Myocyte (in vitro differentiated cells): ENCODE results near the gene HPS6. TPM values are rescaled to one million over a fixed set of nuclear protein-coding genes. Genes with fewer than 3 reads are reported as not detected.
"Not testable (repeated sequence)": the region's sequence is repeated elsewhere in the genome, so short reads cannot be mapped to it uniquely, and the experiment has no call there.

Experiments
- DNase-seq: peaks from one replicate; pipeline ENCODE4 v3.0.0-alpha.2; 2012; ENCODE audit warnings: low read depth
- polyA plus RNA-seq: library from polyadenylated mRNA; unstranded; fragments of >200 nt; gene quantifications from one replicate; pipeline ENCODE4 v1.2.1, GENCODE V29; 2012; ENCODE audit warnings: missing spikeins
- total RNA-seq: library from RNA; depleted of rRNA; stranded (reverse); fragments of >200 nt; gene quantifications from 2 replicates; pipeline ENCODE4 v1.2.3, GENCODE V29; 2014

HPS6 gene
- 34.2 and 37.8 TPM in 2 replicates for total RNA-seq
- 16.5 TPM for polyA plus RNA-seq

DNA sequence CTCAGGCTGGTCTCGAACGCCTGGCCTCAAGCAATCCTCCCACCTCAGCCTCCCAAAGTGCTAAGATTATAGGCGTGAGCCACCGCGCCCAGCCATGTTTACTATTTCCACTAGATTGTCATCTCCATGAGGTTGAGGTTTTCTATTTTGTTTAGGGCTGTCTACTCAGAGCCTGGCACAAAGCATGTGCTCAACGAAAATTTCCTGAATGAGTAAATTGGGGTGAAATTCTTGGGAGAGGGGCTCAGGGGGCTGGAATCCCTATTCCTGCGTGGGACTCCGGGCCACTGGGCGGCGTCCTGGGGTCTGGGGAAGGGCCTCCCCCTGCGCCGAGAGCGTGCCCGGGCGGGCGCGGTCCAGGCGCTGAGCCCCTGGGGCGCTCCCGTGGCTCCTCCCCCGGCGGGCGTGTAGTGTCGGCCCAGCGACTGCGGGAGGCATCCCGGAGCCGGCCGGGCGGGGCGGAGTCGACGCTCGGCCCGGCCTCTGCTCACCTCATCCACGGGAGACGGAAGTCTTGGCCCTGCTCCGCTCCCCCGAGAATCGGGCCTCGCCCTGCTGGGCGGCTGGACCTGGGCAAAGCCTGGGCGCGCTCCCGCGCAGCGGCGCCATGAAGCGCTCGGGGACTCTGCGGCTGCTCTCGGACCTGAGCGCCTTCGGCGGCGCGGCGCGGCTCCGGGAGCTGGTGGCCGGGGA lies at the start of gene HPS6:
Gene HPS6 (plus strand): TSS at position 482 of the 693 bp plus-strand sequence. CDS start 126 bp downstream, at position 608.
- DNase-seq: peak; percentile 94

DNA sequence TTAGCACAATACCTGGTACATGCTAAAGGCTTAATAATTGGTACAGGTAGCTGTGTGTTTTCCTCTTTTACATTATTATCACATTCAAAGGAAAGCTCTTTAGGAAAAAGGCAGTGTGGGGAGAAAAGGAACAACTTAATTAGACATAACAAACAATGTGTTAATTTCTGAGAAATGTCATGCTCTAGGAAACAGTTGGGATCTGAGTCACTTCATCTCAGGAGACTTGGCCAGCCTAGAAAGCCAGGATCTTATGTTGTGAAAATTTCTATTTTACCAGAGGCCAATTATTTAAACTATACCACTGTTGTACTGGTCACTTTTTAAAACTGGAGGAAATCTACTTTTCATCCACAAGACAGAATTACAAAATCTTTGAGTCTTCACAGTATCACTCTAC lies 48.7 kb upstream of the HPS6 start:
- DNase-seq: no peak

DNA sequence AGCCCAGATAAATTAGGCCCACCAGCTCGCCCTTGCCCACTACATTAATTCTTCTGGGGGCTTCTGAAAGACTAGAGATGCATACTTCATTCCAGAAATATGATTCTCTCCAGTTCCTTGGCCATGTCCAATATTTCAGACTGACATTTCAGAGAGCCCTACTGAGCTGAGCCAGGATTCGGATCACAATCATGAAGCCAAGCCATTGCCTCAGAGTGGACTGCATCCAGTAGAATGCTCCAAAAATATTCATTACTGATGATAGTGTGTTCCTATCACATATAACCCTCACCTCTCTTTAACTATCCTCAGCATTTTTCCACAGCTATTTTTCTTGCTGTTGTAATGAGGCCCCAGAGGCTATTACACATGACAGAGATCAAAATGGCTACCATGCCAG lies 47.9 kb upstream of the HPS6 start:
- DNase-seq: no peak

DNA sequence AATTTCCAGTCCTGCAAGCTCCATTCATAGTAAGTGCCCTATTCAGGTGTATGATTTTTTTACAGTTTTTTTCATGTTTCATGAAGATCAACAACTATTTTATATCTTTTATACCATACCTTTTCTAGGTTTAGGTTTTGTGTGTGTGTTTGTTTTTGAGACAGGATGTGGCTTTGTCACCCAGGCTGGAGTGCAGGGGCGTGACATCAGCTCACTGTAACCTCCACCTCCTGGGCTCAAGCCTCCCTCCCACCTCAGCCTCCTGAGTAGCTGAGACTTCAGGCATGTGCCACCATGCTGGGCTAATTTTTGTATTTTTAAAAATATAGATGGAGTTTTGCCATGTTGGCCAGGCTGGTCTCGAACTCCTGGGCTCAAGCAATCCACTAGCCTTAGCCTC lies 44.2 kb upstream of the HPS6 start:
- no peak for DNase-seq

DNA sequence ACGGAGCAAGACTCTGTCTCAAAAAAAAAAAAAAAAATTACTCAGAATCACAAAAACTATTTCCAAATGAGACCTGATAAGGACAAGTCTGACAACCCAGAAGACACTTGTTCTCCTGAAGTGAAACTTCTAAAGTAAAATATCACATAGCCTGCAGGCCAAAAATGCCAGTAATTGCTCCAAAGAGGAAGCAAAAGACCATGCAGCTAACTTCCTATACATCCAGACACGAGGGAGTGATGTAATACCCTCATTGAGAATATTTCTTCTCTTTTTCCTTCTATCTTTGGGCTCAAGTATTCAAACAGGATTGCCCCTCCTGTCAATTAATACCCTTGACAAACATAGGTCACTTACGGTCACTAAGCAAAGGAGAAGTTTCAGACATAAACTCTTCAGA lies 40.4 kb upstream of the HPS6 start:
- DNase-seq: no peak

DNA sequence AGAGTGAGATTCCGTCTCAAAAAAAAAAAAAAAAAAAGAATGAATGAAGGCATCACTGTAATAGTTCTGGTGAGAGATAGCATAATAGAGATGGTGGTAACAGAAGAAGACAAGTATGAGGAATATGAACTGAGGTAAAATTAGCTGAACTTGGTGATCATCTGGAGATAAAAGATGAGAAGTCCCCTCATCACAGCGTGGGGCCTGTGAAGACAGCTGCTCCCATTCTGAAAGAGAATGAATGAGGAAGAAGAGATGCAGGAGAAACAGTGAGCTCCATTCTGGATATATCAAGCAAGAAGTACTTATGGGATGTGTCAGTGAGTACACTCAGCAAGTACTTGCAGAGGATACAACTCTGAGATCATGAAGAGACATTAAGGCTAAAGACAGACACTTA lies 37.9 kb upstream of the HPS6 start:
- no peak for DNase-seq

DNA sequence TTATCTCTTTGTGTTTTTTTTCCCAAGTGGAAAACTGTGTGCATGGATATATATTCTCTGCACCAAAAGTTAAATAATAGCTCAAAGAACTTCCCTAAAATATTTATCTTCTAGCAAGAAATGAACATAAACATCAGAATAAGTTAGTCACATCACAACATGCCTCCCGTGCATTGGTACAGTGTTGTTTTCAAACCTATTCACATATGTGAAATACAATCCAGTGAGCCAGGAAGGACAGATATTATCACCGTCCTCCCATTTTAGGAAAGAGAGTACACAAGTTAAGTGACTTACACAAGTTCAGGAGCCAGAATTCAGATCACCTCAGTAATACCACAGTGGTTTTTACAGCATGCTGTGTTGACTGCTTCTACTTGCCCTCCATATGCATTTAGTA lies 31.4 kb upstream of the HPS6 start:
- no peak for DNase-seq

DNA sequence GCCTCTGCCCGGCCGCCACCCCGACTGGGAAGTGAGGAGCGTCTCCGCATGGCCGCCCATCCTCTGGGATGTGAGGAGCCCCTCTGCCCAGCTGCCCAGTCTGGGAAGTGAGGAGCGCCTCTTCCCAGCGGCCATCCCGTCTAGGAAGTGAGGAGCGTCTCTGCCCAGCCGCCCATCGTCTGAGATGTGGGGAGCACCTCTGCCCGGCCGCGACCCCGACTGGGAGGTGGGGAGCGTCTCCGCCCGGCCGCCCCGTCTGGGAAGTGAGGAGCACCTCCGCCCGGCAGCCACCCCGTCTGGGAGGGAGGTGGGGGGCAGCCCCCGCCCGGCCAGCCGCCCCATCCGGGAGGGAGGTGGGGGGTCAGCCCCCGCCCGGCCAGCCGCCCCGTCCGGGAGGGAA lies 29.3 kb upstream of the HPS6 start:
- DNase-seq: not testable (repeated sequence)

DNA sequence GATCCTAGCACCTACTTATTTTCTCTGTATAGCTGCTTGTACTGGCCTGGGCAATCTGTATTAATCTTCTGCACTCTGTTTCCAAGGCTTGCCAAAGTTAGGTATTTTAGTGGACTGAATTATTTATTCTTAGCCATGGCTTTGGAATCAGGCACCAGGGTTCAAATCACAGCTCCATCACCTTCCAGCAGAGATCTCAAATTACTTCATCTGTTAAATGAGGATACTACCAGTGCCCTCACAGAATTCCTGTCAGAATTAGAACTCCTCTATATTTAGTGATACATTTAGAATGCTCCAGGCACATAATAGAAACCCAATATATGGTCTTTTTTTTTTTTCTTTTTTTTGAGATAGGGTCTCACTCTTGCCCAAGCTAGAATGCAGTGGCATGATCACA lies 26.7 kb upstream of the HPS6 start:
- DNase-seq: peak; percentile 18

DNA sequence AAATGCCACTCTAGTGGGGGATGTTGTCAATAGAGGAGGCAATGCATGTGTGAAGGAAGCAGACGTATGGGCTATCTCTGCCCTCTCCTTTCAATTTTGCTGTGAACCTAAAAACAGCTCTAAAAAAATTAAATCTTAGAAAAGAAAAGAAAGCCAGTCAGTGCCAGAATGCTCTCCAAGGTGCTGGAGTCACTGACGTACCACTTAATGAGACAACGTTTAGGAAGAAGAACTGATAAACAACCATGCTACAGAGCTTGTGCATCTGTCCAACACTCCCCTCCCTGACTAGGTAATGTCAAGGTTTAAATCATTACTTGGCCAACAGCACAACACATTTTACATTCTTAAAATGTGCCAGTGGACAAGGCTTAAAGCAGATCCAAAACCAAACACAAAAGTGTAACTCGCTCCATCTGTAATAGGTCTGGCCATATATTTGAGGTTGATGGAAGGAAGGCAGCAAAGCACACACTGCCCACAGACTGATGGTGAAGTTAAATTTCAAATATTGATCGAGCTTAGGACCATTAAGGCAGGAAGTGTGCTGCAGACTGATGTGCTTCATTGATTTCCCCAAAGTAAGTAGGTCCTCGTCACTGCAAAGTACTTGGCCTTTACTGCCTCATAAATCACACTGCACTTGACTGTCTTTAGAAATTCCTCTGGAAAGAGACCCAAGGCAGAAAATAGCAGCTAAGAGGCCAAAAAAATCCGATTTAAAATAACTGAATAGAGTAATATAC lies 24.7 kb upstream of the HPS6 start:
- DNase-seq: no peak

DNA sequence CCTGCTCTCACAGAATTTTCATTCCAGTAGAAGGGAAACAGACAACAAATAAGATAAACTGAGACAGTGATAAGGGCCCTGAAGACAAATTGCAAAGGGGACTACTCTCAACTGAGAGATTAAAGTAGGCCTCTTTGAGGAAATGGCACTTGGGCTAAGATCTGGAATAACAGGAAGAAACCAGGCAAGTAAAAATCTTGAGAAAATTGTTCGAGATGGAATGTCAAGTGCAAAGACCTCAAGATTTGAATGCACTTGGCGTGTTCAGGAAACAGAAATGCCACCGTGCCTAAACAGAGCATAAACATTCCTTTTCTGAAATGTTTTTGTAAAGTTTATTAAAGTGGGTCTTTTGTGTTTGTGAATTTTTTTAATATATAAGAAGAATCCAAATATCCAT lies 19.9 kb upstream of the HPS6 start:
- DNase-seq: no peak

DNA sequence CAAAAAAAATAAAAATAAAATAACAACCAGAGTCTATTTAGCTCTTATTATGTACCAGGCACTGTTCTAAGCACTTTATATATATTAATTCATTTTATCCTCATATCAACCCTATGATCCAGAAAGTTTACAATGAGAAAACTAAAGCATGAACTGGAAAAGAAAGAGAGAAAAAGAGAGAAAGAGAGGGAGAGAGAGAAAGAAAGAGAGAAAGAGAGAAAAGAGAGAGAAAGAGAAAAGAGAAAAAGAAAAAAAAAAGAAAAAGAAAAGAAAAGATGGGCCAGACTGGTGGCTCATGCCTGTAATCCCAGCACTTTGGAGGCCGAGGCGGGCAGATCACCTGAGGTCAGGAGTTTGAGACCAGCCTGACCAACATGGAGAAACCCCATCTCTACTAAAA lies 19.1 kb upstream of the HPS6 start:
- no peak for DNase-seq

DNA sequence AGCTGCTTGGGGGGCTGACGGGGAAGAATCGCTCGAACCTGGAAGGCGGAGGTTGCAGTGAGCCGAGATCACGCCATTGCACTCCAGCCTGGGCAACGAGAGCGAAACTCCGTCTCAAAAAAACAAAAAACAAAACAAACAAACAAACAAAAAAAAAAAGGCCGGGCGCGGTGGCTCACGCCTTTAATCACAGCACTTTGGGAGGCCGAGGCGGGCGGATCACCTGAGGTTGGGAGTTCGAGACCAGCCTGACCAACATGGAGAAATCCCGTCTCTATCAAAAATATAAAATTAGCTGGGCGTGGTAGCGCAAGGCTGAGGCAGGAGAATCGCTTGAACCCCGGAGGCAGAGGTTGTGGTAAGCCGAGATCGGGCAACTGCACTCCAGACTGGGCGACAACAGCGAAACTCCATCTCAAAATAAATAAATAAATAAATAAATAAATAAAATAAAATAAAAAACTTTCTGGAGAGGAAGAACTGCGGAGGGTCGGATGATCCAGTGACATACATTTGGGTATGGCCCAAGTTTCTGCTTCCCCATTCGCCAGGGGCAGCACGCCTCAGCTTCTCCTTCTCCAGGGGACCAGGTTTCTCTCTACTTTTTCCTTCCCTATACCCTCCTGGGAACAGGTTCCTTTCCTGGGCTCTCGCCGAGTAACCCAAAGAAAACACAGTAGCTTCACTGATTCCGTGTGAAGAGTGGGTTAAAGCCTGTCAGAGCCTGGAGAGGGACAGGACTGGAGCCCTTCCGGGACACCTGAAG lies 10.1 kb upstream of the HPS6 start:
- DNase-seq: not testable (repeated sequence)

DNA sequence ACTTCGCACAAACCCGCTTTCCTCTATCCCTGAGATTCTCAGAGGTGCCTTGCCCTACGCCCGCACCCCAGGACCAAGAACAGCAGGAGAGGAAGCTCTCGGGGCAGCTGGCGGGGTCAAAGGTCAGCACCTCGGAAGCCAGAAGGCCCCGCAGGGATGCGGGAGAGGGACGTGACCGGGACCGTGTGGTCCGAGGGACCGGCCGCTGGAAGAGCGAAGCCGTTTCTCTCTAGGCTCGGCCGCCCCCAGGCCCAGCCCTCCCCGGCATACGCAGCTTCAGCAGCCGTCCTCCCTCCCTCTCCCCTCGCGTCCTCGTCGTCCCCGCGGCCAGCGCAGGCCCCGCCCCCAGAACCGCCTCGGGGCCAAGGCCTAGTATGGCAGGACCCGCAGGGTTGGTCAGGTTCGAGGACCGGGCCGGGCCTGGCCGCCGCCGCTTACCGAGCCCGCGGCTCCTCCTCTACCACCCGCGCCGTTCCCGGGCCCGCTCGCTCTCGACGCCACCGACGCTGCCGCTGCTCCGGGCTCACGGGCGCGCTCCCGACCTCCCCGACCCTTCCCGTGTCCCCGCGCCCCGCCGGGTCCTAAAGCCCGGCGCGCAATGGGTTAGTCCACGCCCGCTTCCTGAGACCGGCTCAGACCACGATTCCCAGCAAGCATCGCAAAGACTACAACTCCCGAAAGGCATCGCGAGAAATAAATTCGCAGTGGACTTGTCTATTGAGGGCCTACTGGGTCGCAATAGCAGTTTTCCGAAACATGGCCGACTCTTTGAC lies 9.3 kb upstream of the HPS6 start, which contains the start of gene ARMH3:
Gene ARMH3 (minus strand): TSS at position 527 of the 773 bp plus-strand sequence. CDS start 16,059 bp downstream, outside the sequence.
- DNase-seq: peak; percentile 99

DNA sequence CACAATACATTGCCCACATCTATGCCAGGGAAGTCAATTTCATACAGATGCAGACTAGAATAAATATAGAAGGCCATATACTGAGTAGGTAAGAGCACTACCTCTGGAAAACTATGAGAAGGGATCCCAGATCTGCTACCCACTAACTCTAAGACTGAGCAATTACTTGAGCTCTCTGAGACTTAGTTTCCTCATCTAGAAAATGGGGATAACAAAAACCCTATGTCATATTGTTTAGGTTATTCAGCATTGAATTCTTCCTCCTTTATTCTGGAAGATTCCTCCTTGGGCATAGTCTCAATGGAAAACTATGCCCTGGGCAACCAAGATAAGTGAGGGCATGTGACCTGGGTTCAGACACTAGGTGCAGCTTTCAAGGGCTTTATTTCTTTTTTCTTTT lies 5.2 kb upstream of the HPS6 start:
- DNase-seq: no peak

DNA sequence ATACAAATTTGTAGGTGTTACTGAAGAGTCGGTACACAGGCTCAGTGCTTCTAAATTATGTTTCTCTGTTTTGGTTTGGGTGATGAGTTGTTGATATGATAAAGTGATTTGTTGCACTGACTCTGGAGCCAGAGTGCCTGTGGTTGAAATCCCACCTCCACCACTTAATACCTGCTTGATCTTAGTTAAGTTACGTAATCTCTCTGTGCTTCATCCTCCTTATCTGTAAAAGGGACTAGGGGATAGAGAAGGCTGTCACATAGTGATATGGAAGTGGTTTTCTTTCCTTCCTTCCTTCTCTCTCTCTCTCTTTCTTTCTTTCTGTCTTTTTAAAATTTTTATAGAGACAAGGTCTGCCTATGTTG lies 664 bp upstream of the HPS6 start:
- no peak for DNase-seq

DNA sequence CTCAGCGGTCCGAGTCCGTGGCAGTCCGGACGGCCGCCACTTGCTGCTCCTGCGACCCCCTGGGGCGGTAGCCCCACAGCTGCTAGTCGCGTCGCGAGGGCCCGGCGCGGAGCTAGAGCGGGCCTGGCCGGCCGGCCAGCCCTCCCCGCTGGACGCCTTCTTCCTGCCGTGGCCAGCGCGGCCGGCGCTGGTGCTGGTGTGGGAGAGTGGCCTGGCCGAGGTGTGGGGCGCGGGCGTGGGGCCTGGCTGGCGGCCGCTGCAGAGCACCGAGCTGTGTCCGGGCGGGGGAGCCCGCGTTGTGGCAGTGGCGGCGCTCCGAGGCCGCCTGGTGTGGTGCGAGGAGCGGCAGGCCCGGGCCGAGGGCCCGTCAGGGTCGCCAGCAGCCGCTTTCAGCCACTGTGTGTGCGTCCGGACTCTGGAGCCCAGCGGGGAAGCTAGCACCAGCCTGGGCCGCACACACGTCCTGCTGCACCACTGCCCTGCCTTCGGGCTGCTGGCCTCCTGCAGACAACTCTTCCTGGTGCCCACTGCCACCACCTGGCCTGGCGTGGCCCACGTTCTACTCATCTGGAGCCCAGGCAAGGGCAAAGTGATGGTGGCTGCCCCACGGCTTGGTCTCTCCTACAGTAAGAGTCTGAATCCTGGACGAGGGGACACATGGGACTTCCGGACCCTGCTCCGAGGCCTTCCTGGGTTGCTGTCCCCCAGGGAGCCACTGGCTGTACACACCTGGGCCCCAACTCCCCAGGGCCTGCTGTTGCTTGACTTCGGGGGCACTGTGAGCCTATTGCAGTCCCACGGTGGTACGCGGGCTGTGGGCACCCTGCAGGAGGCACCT lies 631 bp downstream of the HPS6 start:
- DNase-seq: peak; percentile 46

DNA sequence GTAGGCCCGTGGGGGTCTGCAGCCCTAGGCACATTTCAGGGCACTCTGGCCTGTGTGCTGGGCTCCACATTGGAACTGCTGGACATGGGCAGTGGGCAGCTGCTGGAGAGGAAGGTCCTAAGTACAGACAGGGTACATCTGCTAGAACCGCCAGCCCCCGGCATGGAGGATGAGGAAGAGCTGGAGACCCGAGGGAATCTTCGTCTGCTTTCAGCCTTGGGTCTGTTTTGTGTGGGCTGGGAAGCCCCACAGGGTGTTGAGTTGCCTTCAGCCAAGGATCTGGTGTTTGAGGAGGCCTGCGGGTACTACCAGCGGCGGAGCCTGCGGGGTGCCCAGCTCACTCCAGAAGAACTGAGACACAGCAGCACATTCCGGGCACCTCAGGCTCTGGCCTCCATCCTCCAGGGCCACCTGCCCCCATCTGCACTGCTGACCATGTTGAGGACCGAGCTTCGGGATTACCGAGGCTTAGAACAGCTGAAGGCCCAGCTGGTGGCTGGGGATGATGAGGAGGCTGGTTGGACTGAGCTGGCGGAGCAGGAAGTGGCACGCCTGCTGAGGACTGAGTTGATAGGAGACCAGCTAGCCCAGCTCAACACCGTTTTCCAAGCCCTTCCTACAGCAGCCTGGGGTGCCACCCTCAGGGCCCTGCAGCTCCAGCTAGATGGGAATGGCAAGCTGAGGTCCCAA lies 1.4 kb downstream of the HPS6 start:
- peak; percentile 58 for DNase-seq

DNA sequence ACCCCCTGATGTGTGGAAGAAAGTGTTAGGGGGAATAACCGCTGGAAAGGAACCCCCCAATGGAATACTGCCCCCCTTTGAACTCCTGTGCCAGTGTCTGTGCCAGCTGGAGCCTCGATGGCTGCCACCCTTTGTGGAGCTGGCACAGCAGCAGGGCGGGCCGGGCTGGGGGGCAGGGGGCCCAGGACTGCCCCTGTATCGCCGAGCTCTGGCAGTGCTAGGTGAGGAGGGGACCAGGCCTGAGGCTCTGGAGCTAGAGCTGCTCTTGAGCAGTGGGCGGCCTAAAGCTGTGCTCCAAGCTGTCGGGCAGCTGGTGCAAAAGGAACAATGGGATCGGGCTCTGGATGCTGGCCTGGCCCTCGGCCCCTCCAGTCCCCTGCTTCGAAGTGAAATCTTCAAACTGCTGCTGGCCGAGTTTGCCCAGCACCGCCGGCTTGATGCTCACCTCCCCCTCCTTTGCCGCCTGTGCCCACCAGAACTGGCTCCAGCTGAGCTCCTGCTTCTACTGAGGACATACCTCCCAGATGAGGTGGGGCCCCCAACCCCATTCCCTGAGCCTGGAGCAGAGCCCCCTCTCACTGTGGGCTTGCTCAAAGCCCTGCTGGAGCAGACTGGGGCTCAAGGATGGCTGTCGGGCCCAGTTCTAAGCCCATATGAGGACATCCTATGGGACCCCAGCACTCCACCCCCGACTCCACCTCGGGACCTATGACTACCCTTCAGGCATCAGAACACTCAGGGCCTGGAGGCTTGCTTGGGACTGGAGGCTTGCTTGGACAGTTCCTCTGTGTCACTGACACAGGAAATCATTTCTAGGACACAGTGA lies 2.2 kb downstream of the HPS6 start:
- DNase-seq: no peak
